Peyer's patch (tissue), 4 donors: ENCODE measurements around the gene TMEM266.

Experiments
- CTCF ChIP-seq, 6 experiments: fragments of 450-650 bp in 4 of 6; fragments of 200-600 bp in 2 of 6; sonication (generic) in 1 of 6; IDR thresholded peaks; one replicate each; pipeline ENCODE4 v1.5.1; 2017 to 2019; ENCODE audit warnings: antibody characterized with exemption in 6 of 6, mild to moderate bottlenecking in 3 of 6, moderate library complexity in 1 of 6
- POLR2A ChIP-seq, 2 donors: fragments of 450-650 bp; IDR thresholded peaks; one replicate each; pipeline ENCODE4 v1.5.1; 2017; ENCODE audit warnings: antibody characterized with exemption in 2 of 2, mild to moderate bottlenecking in 2 of 2, moderate library complexity in 2 of 2

GRCh38 chr15:76159282-76159681, 99.5 kb downstream of the TMEM266 start:
- TF ChIP-seq CTCF (IDR thresholded peaks at IDR 0.05), result no peak
- no peak for TF ChIP-seq POLR2A (IDR thresholded peaks at IDR 0.05)
